NCI-H345 treated with DMSO at 0.1 percent for 48 hours (cell line): Measurements from ENCODE around the gene NRCAM.

Source experiments
- DNase-seq: peaks from one replicate; lab custom pipeline; 2025; ENCODE audit not compliant: unreplicated experiment; lab: John Stamatoyannopoulos, UW

NRCAM gene

GRCh38 chr7:108140671-108141070 lies 315.6 kb downstream of the NRCAM start:
- DNase-seq, result no peak

- no peak for DNase-seq
Observed at GRCh38 chr7:108138911-108139310, 317.3 kb downstream of the NRCAM start.

GRCh38 chr7:108137993-108138392 lies 318.2 kb downstream of the NRCAM start:
- DNase-seq, result no peak

GRCh38 chr7:108137040-108137439 lies 319.2 kb downstream of the NRCAM start:
- DNase-seq, result no peak

GRCh38 chr7:108136191-108136688 lies 320.0 kb downstream of the NRCAM start:
- no peak for DNase-seq

- no peak for DNase-seq
Observed at GRCh38 chr7:108135446-108136190, 320.6 kb downstream of the NRCAM start.

GRCh38 chr7:108134486-108134885 lies 321.8 kb downstream of the NRCAM start:
- no peak for DNase-seq

GRCh38 chr7:108132551-108133265 lies 323.5 kb downstream of the NRCAM start:
- no peak for DNase-seq

GRCh38 chr7:108130261-108130660 lies 326.0 kb downstream of the NRCAM start, which contains the start of gene LAMB4:
Gene LAMB4 (minus strand): TSS chr7:108130361. CDS start chr7:108123164, 7,197 bp downstream.
- DNase-seq, result no peak

- no peak for DNase-seq
Observed at GRCh38 chr7:108129018-108129965, 326.9 kb downstream of the NRCAM start.

- no peak for DNase-seq
Observed at GRCh38 chr7:108128514-108128913, 327.7 kb downstream of the NRCAM start.

- no peak for DNase-seq
Observed at GRCh38 chr7:108127461-108127860, 328.8 kb downstream of the NRCAM start.

GRCh38 chr7:108124820-108125219 lies 331.4 kb downstream of the NRCAM start:
- no peak for DNase-seq

GRCh38 chr7:108122181-108122580 lies 334.1 kb downstream of the NRCAM start:
- no peak for DNase-seq

- DNase-seq, result no peak
Observed at GRCh38 chr7:108120933-108121332, 335.3 kb downstream of the NRCAM start.

- no peak for DNase-seq
Observed at GRCh38 chr7:108120196-108120595, 336.0 kb downstream of the NRCAM start.

GRCh38 chr7:108118959-108119358 lies 337.3 kb downstream of the NRCAM start:
- no peak for DNase-seq

GRCh38 chr7:108114117-108114841 lies 342.0 kb downstream of the NRCAM start:
- DNase-seq, result peak; percentile 36

- DNase-seq, result no peak
Observed at GRCh38 chr7:108112683-108113082, 343.6 kb downstream of the NRCAM start.

GRCh38 chr7:108109221-108109908 lies 346.9 kb downstream of the NRCAM start:
- no peak for DNase-seq
